Gastroesophageal sphincter (tissue), 4 donors: ENCODE results near the gene ZNF208. TPM values are rescaled to one million over a fixed set of nuclear protein-coding genes. Genes with fewer than 3 reads are reported as not detected.
"Not testable (repeated sequence)": the region's sequence is repeated elsewhere in the genome, so short reads cannot be mapped to it uniquely, and the experiment has no call there.

Source experiments
- ATAC-seq: fragments of 150-250 bp; one replicate; pipeline ENCODE4 v1.9.1; 2016; ENCODE audit warnings: mild to moderate bottlenecking, moderate library complexity
- H3K27ac ChIP-seq, 4 donors: fragments of 200-600 bp; sonication (generic) in 3 of 4; 1 replicate in 3 of 4; 2 replicates in 1 of 4; pipeline ENCODE4 v1.5.1; 2016 to 2019
- H3K27me3 ChIP-seq: fragments of 200-600 bp; sonication (generic); one replicate; pipeline ENCODE4 v1.5.1; 2019
- H3K36me3 ChIP-seq, 2 donors: fragments of 200-600 bp; sonication (generic); one replicate each; pipeline ENCODE4 v1.5.1; 2019; ENCODE audit warnings: control low read depth in 1 of 2
- H3K4me1 ChIP-seq, 3 donors: fragments of 200-600 bp; sonication (generic); 1 replicate in 2 of 3; 2 replicates in 1 of 3; pipeline ENCODE4 v1.5.1; 2016 to 2019; ENCODE audit warnings: control low read depth in 2 of 3
- H3K4me3 ChIP-seq, 2 donors: fragments of 200-600 bp; sonication (generic); one replicate each; pipeline ENCODE4 v1.5.1; 2019; ENCODE audit warnings: mild to moderate bottlenecking in 1 of 2, moderate library complexity in 1 of 2
- H3K9me3 ChIP-seq, 3 donors: fragments of 200-600 bp; sonication (generic); one replicate each; pipeline ENCODE4 v1.5.1; 2017 to 2019; ENCODE audit warnings: control low read depth in 2 of 3
- EP300 ChIP-seq: sonication (generic); formaldehyde crosslinking; IDR thresholded peaks from one replicate; pipeline ENCODE4 v1.6.1; 2017; ENCODE audit warnings: antibody characterized with exemption, mild to moderate bottlenecking
- POLR2A ChIP-seq, 2 donors: fragments of 450-650 bp; IDR thresholded peaks; one replicate each; pipeline ENCODE4 v1.6.1; 2017; ENCODE audit warnings: antibody characterized with exemption in 2 of 2, mild to moderate bottlenecking in 2 of 2, moderate library complexity in 1 of 2
- POLR2AphosphoS5 ChIP-seq: sonication (generic); formaldehyde crosslinking; IDR thresholded peaks from one replicate; pipeline ENCODE4 v1.6.1; 2017; ENCODE audit warnings: antibody characterized with exemption
- WGBS, 2 donors: methylation state at CpG; one replicate each; pipeline ENCODE4 v1.1.5; 2018; ENCODE audit warnings: low coverage in 1 of 2; 5-methylcytosine and 5-hydroxymethylcytosine counted together
- total RNA-seq, 4 donors: library from RNA; depleted of rRNA; stranded (reverse); fragments of >200 nt; gene quantifications; one replicate each; pipeline ENCODE4 v1.1.0, GENCODE V29; 2016
- TF ChIP-seq, protein P1 (sequence below), 4 experiments: fragments of 200-600 bp in 2 of 4; fragments of 450-650 bp in 2 of 4; sonication (generic) in 1 of 4; IDR thresholded peaks; one replicate each; pipeline ENCODE4 v1.5.1; 2017 to 2019; ENCODE audit warnings: antibody characterized with exemption in 4 of 4, mild to moderate bottlenecking in 2 of 4, moderate library complexity in 2 of 4

ZNF208 gene
- total RNA-seq, 4 donors from 2014 or later = 1.6 to 23.2 (median 10.2) TPM

DNA sequence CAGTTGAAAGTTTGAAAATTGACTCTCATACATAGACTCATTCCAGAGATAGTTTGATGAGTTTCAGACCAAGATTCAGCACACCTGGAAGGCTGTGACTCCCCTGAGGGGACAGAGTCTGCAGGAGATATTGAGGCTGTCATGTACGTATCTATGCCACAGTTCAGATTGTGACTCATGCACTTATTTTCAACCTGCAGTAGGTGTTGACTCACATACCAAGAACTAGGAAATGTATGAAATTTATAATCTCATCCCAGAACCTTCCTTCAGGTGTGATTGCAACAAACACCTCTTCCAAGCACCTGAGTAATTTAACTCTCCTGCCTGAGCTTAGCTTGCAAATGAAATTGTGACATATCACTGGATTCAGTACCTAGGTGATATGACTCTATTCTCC lies 110.3 kb downstream of the ZNF208 start:
- no peak for ATAC-seq
- peaks cover 0 to 26% (median 0%) of the 10 kb centered on the region in 3 donors for H3K9me3 ChIP-seq
- 71 to 100% methylated on average over 1 of the region's 1 CpG for WGBS, 2 donors
- H3K4me1 ChIP-seq = no peaks in the 10 kb centered on the region
- H3K4me3 ChIP-seq = no peak overlapping the region
- no peak overlapping the region for H3K27ac ChIP-seq
- TF ChIP-seq EP300 (no peak), POLR2AphosphoS5 (no peak), POLR2A (IDR thresholded peaks at IDR 0.05) (no peak)
- TF ChIP-seq, protein P1, sequence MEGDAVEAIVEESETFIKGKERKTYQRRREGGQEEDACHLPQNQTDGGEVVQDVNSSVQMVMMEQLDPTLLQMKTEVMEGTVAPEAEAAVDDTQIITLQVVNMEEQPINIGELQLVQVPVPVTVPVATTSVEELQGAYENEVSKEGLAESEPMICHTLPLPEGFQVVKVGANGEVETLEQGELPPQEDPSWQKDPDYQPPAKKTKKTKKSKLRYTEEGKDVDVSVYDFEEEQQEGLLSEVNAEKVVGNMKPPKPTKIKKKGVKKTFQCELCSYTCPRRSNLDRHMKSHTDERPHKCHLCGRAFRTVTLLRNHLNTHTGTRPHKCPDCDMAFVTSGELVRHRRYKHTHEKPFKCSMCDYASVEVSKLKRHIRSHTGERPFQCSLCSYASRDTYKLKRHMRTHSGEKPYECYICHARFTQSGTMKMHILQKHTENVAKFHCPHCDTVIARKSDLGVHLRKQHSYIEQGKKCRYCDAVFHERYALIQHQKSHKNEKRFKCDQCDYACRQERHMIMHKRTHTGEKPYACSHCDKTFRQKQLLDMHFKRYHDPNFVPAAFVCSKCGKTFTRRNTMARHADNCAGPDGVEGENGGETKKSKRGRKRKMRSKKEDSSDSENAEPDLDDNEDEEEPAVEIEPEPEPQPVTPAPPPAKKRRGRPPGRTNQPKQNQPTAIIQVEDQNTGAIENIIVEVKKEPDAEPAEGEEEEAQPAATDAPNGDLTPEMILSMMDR (IDR thresholded peaks at IDR 0.05) = no peak
- no peaks in the 10 kb centered on the region for H3K27me3 ChIP-seq
- H3K36me3 ChIP-seq = no peaks in the 10 kb centered on the region

DNA sequence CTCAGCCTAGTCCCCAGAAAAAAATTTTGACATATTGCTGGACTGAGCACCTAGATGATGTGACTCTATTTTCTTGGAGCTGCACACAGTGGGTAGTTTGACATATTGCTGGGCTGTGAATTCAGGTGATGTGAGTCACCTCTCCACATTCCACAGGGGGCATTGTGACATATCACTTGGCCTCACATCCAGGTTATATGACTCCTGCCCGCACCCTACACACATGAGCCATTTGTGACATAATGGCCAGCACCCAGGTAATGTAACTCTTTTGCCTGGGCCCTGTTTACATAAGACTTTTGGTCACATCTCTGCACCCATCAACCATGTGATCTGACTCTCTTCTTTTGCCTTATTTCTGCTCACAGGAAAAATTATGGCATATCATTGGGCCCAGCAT lies 119.7 kb downstream of the ZNF208 start:
- Histone ChIP-seq H3K4me1 (no peaks in the 10 kb centered on the region), H3K27me3 (peaks cover 6% of the 10 kb centered on the region), H3K4me3 (no peak overlapping the region), H3K9me3 (peaks cover 0 to 11% (median 0%) of the 10 kb centered on the region in 3 donors), H3K36me3 (no peaks in the 10 kb centered on the region), H3K27ac (no peak overlapping the region)
- ATAC-seq = no peak
- 77% methylated on average over 1 of the region's 1 CpG; no CpG with 5 or more reads in 1 of the 2 donors for WGBS, 2 donors
- TF ChIP-seq POLR2A (IDR thresholded peaks at IDR 0.05) = no peak
- TF ChIP-seq EP300 = no peak
- no peak for TF ChIP-seq POLR2AphosphoS5

DNA sequence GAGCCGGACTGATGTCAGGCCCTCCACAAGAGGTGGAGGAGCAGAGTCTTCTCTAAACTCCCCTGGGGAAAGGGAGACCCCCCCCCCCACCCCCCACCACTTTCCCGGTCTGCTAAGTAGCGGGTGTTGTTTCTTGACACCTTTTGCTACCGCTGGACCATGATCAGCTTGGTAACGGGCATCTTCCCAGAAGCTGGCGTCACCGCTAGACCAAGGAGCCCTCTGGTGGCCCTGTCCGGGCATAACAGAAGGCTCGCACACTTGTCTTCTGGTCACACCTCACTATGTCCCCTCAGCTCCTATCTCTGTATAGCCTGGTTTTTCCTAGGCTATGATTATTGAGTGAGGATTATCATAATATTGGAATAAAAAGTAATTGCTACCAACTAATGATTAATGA lies 120.7 kb downstream of the ZNF208 start:
- H3K36me3 ChIP-seq, ATAC-seq, H3K9me3 ChIP-seq, H3K4me1 ChIP-seq, H3K27ac ChIP-seq, H3K27me3 ChIP-seq, H3K4me3 ChIP-seq: not testable (repeated sequence)
- TF ChIP-seq, protein P1 (IDR thresholded peaks at IDR 0.05) = peak; percentile 21 to 54 (median 44)
- WGBS, 2 donors = 8% methylated on average over 4 of the region's 9 CpGs; no CpG with 5 or more reads in 1 of the 2 donors

DNA sequence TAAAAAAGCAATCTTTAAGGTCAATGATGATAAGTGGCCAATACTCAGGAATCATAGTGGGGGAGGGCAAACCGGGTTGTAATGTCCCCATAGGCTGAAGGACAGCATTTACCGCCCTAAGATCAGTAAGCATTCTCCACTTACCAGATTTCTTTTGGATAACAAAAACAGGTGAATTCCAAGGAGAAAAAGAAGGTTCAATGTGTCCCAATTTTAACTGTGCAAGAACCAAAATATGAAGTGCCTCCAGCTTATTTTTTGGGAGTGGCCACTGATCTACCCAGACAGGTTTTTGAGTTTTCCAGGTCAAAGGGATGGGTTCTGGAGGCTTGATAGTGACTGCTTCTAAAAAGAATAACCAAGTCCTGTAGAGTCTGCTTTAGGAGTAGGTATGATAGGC lies 125.2 kb downstream of the ZNF208 start:
- not testable (repeated sequence) for H3K4me1 ChIP-seq, H3K27ac ChIP-seq, H3K36me3 ChIP-seq, H3K9me3 ChIP-seq, H3K27me3 ChIP-seq, H3K4me3 ChIP-seq, ATAC-seq
- WGBS, 2 donors = 70 to 75% methylated on average over 2 of the region's 2 CpGs

DNA sequence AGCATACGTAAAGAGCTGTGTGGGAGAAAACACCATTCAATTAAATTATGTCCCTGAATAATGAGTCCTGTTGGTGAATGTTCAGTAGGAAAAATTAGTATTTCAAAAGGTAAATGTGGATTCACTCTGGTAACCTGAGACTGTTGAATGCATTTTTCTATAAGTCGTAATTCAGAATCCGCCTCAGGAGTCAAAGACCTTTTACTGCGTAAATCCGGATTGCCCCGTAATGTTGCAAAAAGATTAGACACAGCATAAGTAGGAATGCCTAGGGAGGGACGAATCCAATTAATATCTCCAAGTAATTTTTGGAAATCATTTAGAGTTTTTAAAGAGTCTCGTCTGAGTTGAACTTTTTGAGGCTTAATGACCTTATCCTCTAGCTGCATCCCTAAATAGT lies 126.0 kb downstream of the ZNF208 start:
- ATAC-seq, H3K4me3 ChIP-seq, H3K36me3 ChIP-seq, H3K9me3 ChIP-seq, H3K4me1 ChIP-seq, H3K27me3 ChIP-seq, H3K27ac ChIP-seq: not testable (repeated sequence)
- WGBS, 2 donors = 88 to 91% methylated on average over 7 to 8 of the region's 8 CpGs

DNA sequence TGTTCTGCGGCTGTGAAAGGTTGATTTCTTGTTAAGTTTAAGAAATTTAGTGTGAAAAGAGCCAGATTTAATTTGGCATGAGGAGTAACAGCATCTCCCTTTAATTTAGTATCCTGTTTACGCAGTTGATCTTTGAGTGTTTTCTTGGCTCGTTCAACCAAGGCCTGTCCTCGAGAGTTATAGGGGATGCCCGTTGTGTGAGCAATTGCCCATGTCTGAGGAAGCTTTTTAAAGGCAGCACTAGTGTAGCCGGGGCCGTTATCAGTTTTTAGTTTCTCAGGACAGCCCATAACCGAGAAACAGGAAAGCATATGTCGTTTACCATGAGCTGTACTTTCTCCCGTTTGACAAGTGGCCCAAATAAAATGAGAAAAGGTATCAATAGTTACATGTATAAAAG lies 127.2 kb downstream of the ZNF208 start:
- H3K9me3 ChIP-seq = no peaks in the 10 kb centered on the region
- no peak overlapping the region for H3K4me3 ChIP-seq
- no peak for TF ChIP-seq POLR2AphosphoS5
- TF ChIP-seq EP300 = no peak
- no peak for TF ChIP-seq POLR2A (IDR thresholded peaks at IDR 0.05)
- TF ChIP-seq, protein P1 (IDR thresholded peaks at IDR 0.05) = no peak
- H3K36me3 ChIP-seq = no peaks in the 10 kb centered on the region
- ATAC-seq = no peak
- no peak overlapping the region for H3K27ac ChIP-seq
- WGBS, 2 donors = 81 to 83% methylated on average over 10 of the region's 10 CpGs
- H3K4me1 ChIP-seq = no peaks in the 10 kb centered on the region
- H3K27me3 ChIP-seq = peaks cover 9% of the 10 kb centered on the region

Other genes with a start within 250 kb of the ZNF208 start
- 1 to 10 TPM; 2.6 to 9.3 (median 5.1) TPM for gene ZNF100, start 243.4 kb downstream of the ZNF208 start, total RNA-seq
- gene ZNF43, start 174.8 kb downstream of the ZNF208 start, total RNA-seq = 10 to 100 TPM in 2 of 4 donors, 1 to 10 TPM in 2; 7.6 to 12.9 (median 9.9) TPM
- gene ZNF257, start 41.5 kb upstream of the ZNF208 start, total RNA-seq = 1 to 10 TPM in 2 of 4 donors, under 1 TPM in 2; 0.35 to 1.7 (median 1.0) TPM
- gene ZNF676, start 186.0 kb upstream of the ZNF208 start, total RNA-seq = 1 to 10 TPM; 1.4 to 6.4 (median 4.1) TPM